Measurements from ENCODE around the gene DSEL. TPM values are rescaled to one million over a fixed set of nuclear protein-coding genes. Genes with fewer than 3 reads are reported as not detected.

DSEL gene
- total RNA-seq, 1 experiment from 2014 or later: 0.05 TPM

DNA sequence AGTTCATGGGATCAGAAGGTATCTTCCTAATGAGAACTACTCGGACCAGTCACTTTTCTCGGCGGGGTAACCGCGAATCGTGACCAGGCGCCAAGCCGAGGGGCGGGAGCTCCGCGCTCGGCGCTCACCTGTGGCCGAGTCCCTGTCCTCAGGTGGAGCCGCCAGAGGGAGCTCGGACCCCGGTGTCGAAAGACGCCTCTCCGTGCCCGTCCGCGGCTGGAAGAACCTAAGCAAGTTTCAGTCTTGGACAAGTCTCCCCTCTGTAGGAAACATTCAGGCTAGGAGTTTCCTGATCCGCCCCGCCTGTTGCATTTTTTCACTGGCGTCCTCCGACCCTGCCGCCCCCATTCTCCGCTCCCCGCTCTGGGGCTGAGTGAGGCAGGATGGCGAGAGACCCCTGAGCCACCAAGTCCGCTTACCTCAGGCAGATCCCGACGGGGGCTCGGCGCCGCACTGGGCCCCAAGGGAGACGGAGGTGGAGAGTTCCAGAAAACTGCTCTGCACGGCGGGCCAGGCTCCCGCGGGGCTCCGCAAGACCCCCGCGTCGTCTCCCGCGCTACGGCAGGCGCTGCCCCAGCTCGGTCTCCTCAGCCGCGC is 480 bp downstream of the DSEL start:
- CTCF ChIA-PET: no interaction called here
- Histone ChIP-seq H3K79me2 (ENCODE audit: insufficient read depth, low read length) (no peaks in the 10 kb centered on the region), H3K36me3 (ENCODE audit: control insufficient read depth in 1 of 2, insufficient read depth in 2 of 2, low read length in 2 of 2) (no peaks in the 10 kb centered on the region), H2AFZ (ENCODE audit: low read depth, low read length, poor library complexity, severe bottlenecking) (no peak overlapping the region), H3K4me2 (ENCODE audit: low read length) (no peak overlapping the region), H4K20me1 (ENCODE audit: insufficient read depth) (no peaks in the 10 kb centered on the region), H3K4me1 (ENCODE audit: control insufficient read depth in 1 of 2, insufficient read depth in 2 of 2, low read length in 2 of 2) (no peaks in the 10 kb centered on the region), H3K4me3 (replicated peaks in 1 of 2; ENCODE audit: low read depth in 1 of 2, low read length in 2 of 2) (no peak overlapping the region), H3K27me3 (ENCODE audit: insufficient read depth, low read length) (no peaks in the 10 kb centered on the region), H3K9me2 (ENCODE audit: insufficient read depth) (no peaks in the 10 kb centered on the region), H3K9ac (ENCODE audit: low read length) (no peak overlapping the region), H3K27ac (ENCODE audit: low read depth, low read length) (no peak overlapping the region), H3K9me3 (ENCODE audit: control insufficient read depth in 1 of 2, insufficient read depth in 1 of 2, low read depth in 1 of 2, low read length in 2 of 2) (peaks cover 7 to 35% of the 10 kb centered on the region in 2 experiments; a peak in 2 of 4 replicates)
- RAD21 ChIA-PET (ENCODE audit: low non-redundant PET in 1 of 2, low total read pairs in 2 of 2, uncharacterized antibody in 2 of 2, unreplicated experiment in 2 of 2): no interaction called here
- TF ChIP-seq, protein P1, sequence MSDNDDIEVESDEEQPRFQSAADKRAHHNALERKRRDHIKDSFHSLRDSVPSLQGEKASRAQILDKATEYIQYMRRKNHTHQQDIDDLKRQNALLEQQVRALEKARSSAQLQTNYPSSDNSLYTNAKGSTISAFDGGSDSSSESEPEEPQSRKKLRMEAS (IDR thresholded peaks at IDR 0.05): no peak
- TF ChIP-seq YY1 (IDR thresholded peaks at IDR 0.05; ENCODE audit: extremely low read depth, insufficient replicate concordance, low read depth, low read length) (no peak), ELF1 (IDR thresholded peaks at IDR 0.05; ENCODE audit: borderline replicate concordance, low read depth) (no peak), POLR2AphosphoS5 (IDR thresholded peaks at IDR 0.05; ENCODE audit: low read depth, low read length) (no peak), POLR2A (IDR thresholded peaks at IDR 0.05; ENCODE audit: borderline replicate concordance, extremely low read depth, insufficient read depth, insufficient read length) (no peak), ZFX (IDR thresholded peaks at IDR 0.05) (no peak), JUND (IDR thresholded peaks at IDR 0.05) (no peak), TCF7L2 (IDR thresholded peaks at IDR 0.05; ENCODE audit: borderline replicate concordance, extremely low read depth, insufficient read depth, insufficient read length) (no peak), SRF (IDR thresholded peaks at IDR 0.05; ENCODE audit: low read depth) (no peak), ZNF274 (IDR thresholded peaks at IDR 0.05; ENCODE audit: low read depth, low read length) (no peak), RAD21 (IDR thresholded peaks at IDR 0.05; ENCODE audit: low read depth) (no peak), CEBPB (IDR thresholded peaks at IDR 0.05; ENCODE audit: low read depth) (no peak), EGR1 (IDR thresholded peaks at IDR 0.05; ENCODE audit: low read depth) (no peak), SP1 (IDR thresholded peaks at IDR 0.05; ENCODE audit: low read depth) (no peak), FOSL1 (IDR thresholded peaks at IDR 0.05; ENCODE audit: low read depth) (no peak), CBX3 (IDR thresholded peaks at IDR 0.05; ENCODE audit: low read depth) (no peak), EZH2 (IDR thresholded peaks at IDR 0.05) (no peak)
- TF ChIP-seq, protein P2, sequence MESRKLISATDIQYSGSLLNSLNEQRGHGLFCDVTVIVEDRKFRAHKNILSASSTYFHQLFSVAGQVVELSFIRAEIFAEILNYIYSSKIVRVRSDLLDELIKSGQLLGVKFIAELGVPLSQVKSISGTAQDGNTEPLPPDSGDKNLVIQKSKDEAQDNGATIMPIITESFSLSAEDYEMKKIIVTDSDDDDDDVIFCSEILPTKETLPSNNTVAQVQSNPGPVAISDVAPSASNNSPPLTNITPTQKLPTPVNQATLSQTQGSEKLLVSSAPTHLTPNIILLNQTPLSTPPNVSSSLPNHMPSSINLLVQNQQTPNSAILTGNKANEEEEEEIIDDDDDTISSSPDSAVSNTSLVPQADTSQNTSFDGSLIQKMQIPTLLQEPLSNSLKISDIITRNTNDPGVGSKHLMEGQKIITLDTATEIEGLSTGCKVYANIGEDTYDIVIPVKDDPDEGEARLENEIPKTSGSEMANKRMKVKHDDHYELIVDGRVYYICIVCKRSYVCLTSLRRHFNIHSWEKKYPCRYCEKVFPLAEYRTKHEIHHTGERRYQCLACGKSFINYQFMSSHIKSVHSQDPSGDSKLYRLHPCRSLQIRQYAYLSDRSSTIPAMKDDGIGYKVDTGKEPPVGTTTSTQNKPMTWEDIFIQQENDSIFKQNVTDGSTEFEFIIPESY (IDR thresholded peaks at IDR 0.05; ENCODE audit: extremely low read depth, insufficient replicate concordance, low read length): no peak
- TF ChIP-seq, protein P3, sequence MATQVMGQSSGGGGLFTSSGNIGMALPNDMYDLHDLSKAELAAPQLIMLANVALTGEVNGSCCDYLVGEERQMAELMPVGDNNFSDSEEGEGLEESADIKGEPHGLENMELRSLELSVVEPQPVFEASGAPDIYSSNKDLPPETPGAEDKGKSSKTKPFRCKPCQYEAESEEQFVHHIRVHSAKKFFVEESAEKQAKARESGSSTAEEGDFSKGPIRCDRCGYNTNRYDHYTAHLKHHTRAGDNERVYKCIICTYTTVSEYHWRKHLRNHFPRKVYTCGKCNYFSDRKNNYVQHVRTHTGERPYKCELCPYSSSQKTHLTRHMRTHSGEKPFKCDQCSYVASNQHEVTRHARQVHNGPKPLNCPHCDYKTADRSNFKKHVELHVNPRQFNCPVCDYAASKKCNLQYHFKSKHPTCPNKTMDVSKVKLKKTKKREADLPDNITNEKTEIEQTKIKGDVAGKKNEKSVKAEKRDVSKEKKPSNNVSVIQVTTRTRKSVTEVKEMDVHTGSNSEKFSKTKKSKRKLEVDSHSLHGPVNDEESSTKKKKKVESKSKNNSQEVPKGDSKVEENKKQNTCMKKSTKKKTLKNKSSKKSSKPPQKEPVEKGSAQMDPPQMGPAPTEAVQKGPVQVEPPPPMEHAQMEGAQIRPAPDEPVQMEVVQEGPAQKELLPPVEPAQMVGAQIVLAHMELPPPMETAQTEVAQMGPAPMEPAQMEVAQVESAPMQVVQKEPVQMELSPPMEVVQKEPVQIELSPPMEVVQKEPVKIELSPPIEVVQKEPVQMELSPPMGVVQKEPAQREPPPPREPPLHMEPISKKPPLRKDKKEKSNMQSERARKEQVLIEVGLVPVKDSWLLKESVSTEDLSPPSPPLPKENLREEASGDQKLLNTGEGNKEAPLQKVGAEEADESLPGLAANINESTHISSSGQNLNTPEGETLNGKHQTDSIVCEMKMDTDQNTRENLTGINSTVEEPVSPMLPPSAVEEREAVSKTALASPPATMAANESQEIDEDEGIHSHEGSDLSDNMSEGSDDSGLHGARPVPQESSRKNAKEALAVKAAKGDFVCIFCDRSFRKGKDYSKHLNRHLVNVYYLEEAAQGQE (IDR thresholded peaks at IDR 0.05; ENCODE audit: low read depth): no peak
- intact Hi-C loops (cut with micrococcal nuclease): no loop called here
- DNase-seq (ENCODE audit: low read depth, low spot score) (no peak), ATAC-seq (no peak)
- POLR2A ChIA-PET: no interaction called here
- BruUV-seq (replicated peaks): no TSS peak
